SK-N-SH (cell line): ENCODE results near the gene APC. TPM values are rescaled to one million over a fixed set of nuclear protein-coding genes. Genes with fewer than 3 reads are reported as not detected.

Source experiments
- CTCF ChIA-PET: fragments of 300-600, 350-600 bp; formaldehyde crosslinking; extraction: SDS; loops from one replicate; lab custom pipeline; 2021; lab: Yijun Ruan, JAX
- POLR2A ChIA-PET: fragments of 350-600 bp; sonication (Branson Sonifier 250); formaldehyde crosslinking; extraction: SDS; loops from one replicate; lab custom pipeline; 2020; ENCODE audit warnings: antibody characterized with exemption, inconsistent platforms; lab: Yijun Ruan, JAX
- DNase-seq: peaks from one replicate; pipeline ENCODE4 v3.0.0; 2012
- H2AFZ ChIP-seq: fragments of 200-600 bp; sonication (generic); 2 replicates; pipeline ENCODE4 v1.8.1; 2016; ENCODE audit warnings: antibody characterized with exemption, mild to moderate bottlenecking, low read depth
- H3F3A ChIP-seq: fragments of 200-600 bp; sonication (generic); replicated peaks from 2 replicates; pipeline ENCODE3; 2016; ENCODE audit warnings: antibody characterized with exemption, mild to moderate bottlenecking; ENCODE audit not compliant: insufficient read depth
- H3K27ac ChIP-seq, 2 experiments: fragments of 200-500 bp in 1 of 2; fragments of 200-600 bp in 1 of 2; sonication (Bioruptor generic) in 1 of 2; sonication (generic), shearing (Covaris generic) in 1 of 2; 2 replicates each; pipeline versions ENCODE4 v1.5.1 to v1.6.1; 2014 to 2016; ENCODE audit warnings: low read depth in 2 of 2, inconsistent platforms in 1 of 2, low read length in 1 of 2, mild to moderate bottlenecking in 1 of 2, mixed read lengths in 1 of 2
- H3K27me3 ChIP-seq: fragments of 200-600 bp; sonication (generic), shearing (Covaris generic); 2 replicates; pipeline ENCODE4 v1.6.1; 2016; ENCODE audit warnings: mixed run types; ENCODE audit not compliant: insufficient read depth
- H3K36me3 ChIP-seq, 2 experiments: fragments of 200-500 bp in 1 of 2; fragments of 200-600 bp in 1 of 2; sonication (Bioruptor generic) in 1 of 2; sonication (generic) in 1 of 2; replicated peaks in 1 of 2; 2 replicates each; pipeline versions ENCODE3 to v1.5.1; 2014 to 2016; ENCODE audit warnings: low read length in 1 of 2, mild to moderate bottlenecking in 1 of 2; ENCODE audit not compliant: insufficient read depth in 2 of 2, control insufficient read depth in 1 of 2
- H3K4me1 ChIP-seq, 2 experiments: fragments of 200-500 bp in 1 of 2; fragments of 200-600 bp in 1 of 2; sonication (Bioruptor generic) in 1 of 2; sonication (generic), shearing (Covaris generic) in 1 of 2; 2 replicates each; pipeline versions ENCODE4 v1.5.1 to v1.6.1; 2014 to 2016; ENCODE audit warnings: low read depth in 1 of 2, low read length in 1 of 2, mixed run types in 1 of 2; ENCODE audit not compliant: insufficient read depth in 2 of 2, control insufficient read depth in 1 of 2
- H3K4me2 ChIP-seq: fragments of 200-600 bp; sonication (generic), shearing (Covaris generic); 2 replicates; pipeline ENCODE4 v1.6.1; 2017; ENCODE audit warnings: mixed run types
- H3K4me3 ChIP-seq, 2 experiments: fragments of 200-500 bp in 1 of 2; fragments of 200-600 bp in 1 of 2; sonication (Bioruptor generic) in 1 of 2; sonication (generic), shearing (Covaris generic) in 1 of 2; 2 replicates each; pipeline versions ENCODE4 v1.5.1 to v1.8.1; 2014 to 2016; ENCODE audit warnings: low read depth in 2 of 2, inconsistent platforms in 1 of 2, low read length in 1 of 2, mild to moderate bottlenecking in 1 of 2, mixed read lengths in 1 of 2, moderate library complexity in 1 of 2
- H3K79me2 ChIP-seq: fragments of 200-600 bp; sonication (generic); 2 replicates; pipeline ENCODE4 v1.8.1; 2017; ENCODE audit warnings: mild to moderate bottlenecking; ENCODE audit not compliant: insufficient read depth
- H3K9ac ChIP-seq: fragments of 200-600 bp; sonication (generic); 2 replicates; pipeline ENCODE4 v1.6.1; 2017; ENCODE audit warnings: mixed run types
- H3K9me2 ChIP-seq: fragments of 200-600 bp; sonication (generic); 2 replicates; pipeline ENCODE4 v1.6.1; 2017; ENCODE audit warnings: mixed run types
- H3K9me3 ChIP-seq: fragments of 200-600 bp; sonication (generic); 2 replicates; pipeline ENCODE4 v1.6.1; 2017; ENCODE audit warnings: mixed run types, mild to moderate bottlenecking, moderate library complexity
- H4K20me1 ChIP-seq: fragments of 200-600 bp; sonication (generic); 2 replicates; pipeline ENCODE4 v1.6.1; 2017; ENCODE audit warnings: mild to moderate bottlenecking, mixed run types; ENCODE audit not compliant: insufficient read depth
- FOXJ3 ChIP-seq: sonication (generic); formaldehyde crosslinking; IDR thresholded peaks from 2 replicates; pipeline ENCODE4 v1.5.1; 2020; ENCODE audit warnings: mild to moderate bottlenecking, missing genetic modification reagents
- JUND ChIP-seq: IDR thresholded peaks from 2 replicates; pipeline ENCODE4 v1.4.0; 2012
- MAX ChIP-seq: IDR thresholded peaks from 2 replicates; pipeline ENCODE4 v1.4.0; 2012; ENCODE audit warnings: low read depth
- NFIC ChIP-seq: IDR thresholded peaks from 2 replicates; pipeline ENCODE4 v1.4.0; 2012; ENCODE audit warnings: borderline replicate concordance
- PBX3 ChIP-seq: IDR thresholded peaks from 2 replicates; pipeline ENCODE4; 2012
- TAF1 ChIP-seq: IDR thresholded peaks from 2 replicates; pipeline ENCODE4 v1.6.1; 2012; ENCODE audit warnings: low read depth, mild to moderate bottlenecking, low read length, moderate library complexity, borderline replicate concordance
- TCF12 ChIP-seq: IDR thresholded peaks from 2 replicates; pipeline ENCODE4 v1.4.0; 2012
- USF2 ChIP-seq: fragments of 150-350 bp; IDR thresholded peaks from 2 replicates; pipeline ENCODE4 v1.6.1; 2017; ENCODE audit warnings: antibody characterized with exemption, low read length, low read depth, borderline replicate concordance
- ZBTB33 ChIP-seq: IDR thresholded peaks from 2 replicates; pipeline ENCODE4 v1.4.0; 2012; ENCODE audit warnings: low read depth, borderline replicate concordance
- WGBS: methylation state at CpG from one replicate; pipeline ENCODE4 v1.1.6; 2017; ENCODE audit warnings: low lambda C conversion rate; 5-methylcytosine and 5-hydroxymethylcytosine counted together
- polyA plus RNA-seq, 3 experiments: library from polyadenylated mRNA; depleted of rRNA; stranded (reverse); fragments of >200 nt; gene quantifications; 2 replicates each; pipeline ENCODE4 v1.2.3, GENCODE V29; 2012

APC gene
- polyA plus RNA-seq, 1 of the 3 experiments (the other 2 are of a cell fraction): 5.1 TPM

GRCh38 chr5:112758676-112759075 lies 21.0 kb downstream of the APC start:
- Histone ChIP-seq H3K4me1 (peaks cover 0 to 10% of the 10 kb centered on the region in 2 experiments; a peak in 2 of 4 replicates), H3K4me2 (no peak overlapping the region), H3K27me3 (no peaks in the 10 kb centered on the region), H3K27ac (no peak overlapping the region), H3K79me2 (peaks cover 19% of the 10 kb centered on the region; the same call in 1 of the 2 replicates), H4K20me1 (no peaks in the 10 kb centered on the region; the same call in 1 of the 2 replicates), H3K36me3 (peaks cover 12 to 23% of the 10 kb centered on the region in 2 experiments), H3K9me2 (no peaks in the 10 kb centered on the region), H3K9ac (no peak overlapping the region), H3K4me3 (no peak overlapping the region), H3F3A (peaks cover 3% of the 10 kb centered on the region), H2AFZ (no peak overlapping the region), H3K9me3 (no peaks in the 10 kb centered on the region)
- DNase-seq: no peak
- ChIA-PET CTCF (interaction anchor here (0.7 to 6.2 kb wide), 17 partner anchors 8 to 207 kb away, joined by 3 to 112 read pairs (median 9); partner anchors contain the start of genes APC and REEP5), POLR2A (no interaction called here)
- TF ChIP-seq NFIC: no peak
- 96% methylated on average over 7 of the region's 7 CpGs for WGBS

- Histone ChIP-seq H3K9me3 (no peaks in the 10 kb centered on the region), H3K4me3 (no peak overlapping the region), H4K20me1 (no peaks in the 10 kb centered on the region), H3K4me1 (peaks cover 0 to 9% of the 10 kb centered on the region in 2 experiments; a peak in 2 of 4 replicates), H2AFZ (no peak overlapping the region), H3K4me2 (no peak overlapping the region), H3K9ac (no peak overlapping the region), H3K79me2 (peaks cover 19% of the 10 kb centered on the region; the same call in 1 of the 2 replicates), H3F3A (peaks cover 3% of the 10 kb centered on the region), H3K9me2 (no peaks in the 10 kb centered on the region), H3K27ac (peak overlapping the region; percentile 25 to 31; a peak in 3 of 4 replicates), H3K36me3 (peaks cover 21 to 28% of the 10 kb centered on the region in 2 experiments), H3K27me3 (no peaks in the 10 kb centered on the region)
- ChIA-PET CTCF (interaction anchor here (1.3 kb wide), 1 partner anchor 70 kb away, joined by 4 read pairs; no protein-coding TSS in a partner anchor), POLR2A (no interaction called here)
- no peak for DNase-seq
- 5% methylated on average over 1 of the region's 1 CpG for WGBS
- no peak for TF ChIP-seq TAF1
- TF ChIP-seq PBX3: peak; percentile 9; the same call in 1 of the 2 replicates
- TF ChIP-seq ZBTB33: no peak
- TF ChIP-seq USF2: no peak
- TF ChIP-seq TCF12: 0 out of 2 replicates have a peak, but pooled peaks have one; percentile 14
- 0 out of 2 replicates have a peak, but pooled peaks have one; percentile 21 for TF ChIP-seq JUND
- no peak for TF ChIP-seq FOXJ3 (CRISPR knock-in tag)
- no peak for TF ChIP-seq MAX
Measured at GRCh38 chr5:112762113-112762810, 24.6 kb downstream of the APC start.
